Loucy (cell line): ENCODE measurements around the gene GTPBP1.

Experiments used
- EZH2phosphoT487 ChIP-seq: fragments of 200-600 bp; IDR thresholded peaks from 2 replicates; pipeline ENCODE4 v1.6.1; 2018; ENCODE audit warnings: antibody characterized with exemption, mild to moderate bottlenecking, moderate library complexity, borderline replicate concordance
- TF ChIP-seq, protein P1 (sequence below): fragments of 200-600 bp; sonication (generic); conservative IDR thresholded peaks from 2 replicates; pipeline ENCODE4 v1.5.1; 2014; ENCODE audit warnings: mild to moderate bottlenecking, antibody characterized with exemption, low read length

DNA sequence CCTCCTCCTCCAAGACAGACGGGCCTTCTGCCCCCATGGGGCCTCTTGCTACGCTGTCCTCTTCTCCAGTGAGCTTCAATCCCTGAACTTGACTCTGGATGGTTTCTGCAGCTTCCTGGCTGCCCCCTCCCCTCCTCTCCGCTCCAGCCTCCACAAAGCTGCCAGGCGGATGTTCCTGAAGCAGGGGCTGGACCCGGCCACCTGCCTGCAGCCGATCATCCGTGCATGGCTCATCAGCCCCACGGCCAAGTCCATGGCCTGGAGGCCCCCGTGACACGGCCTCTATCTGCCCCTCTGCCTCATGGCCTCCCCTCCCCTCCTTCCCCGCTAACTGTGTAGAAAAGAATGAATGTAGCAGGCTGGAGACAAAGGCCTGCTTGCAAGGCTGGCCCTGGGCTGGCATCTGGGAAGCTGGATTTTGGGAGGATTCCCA, 56.8 kb downstream of the GTPBP1 start:
- TF ChIP-seq EZH2phosphoT487 = no peak
- TF ChIP-seq, protein P1, sequence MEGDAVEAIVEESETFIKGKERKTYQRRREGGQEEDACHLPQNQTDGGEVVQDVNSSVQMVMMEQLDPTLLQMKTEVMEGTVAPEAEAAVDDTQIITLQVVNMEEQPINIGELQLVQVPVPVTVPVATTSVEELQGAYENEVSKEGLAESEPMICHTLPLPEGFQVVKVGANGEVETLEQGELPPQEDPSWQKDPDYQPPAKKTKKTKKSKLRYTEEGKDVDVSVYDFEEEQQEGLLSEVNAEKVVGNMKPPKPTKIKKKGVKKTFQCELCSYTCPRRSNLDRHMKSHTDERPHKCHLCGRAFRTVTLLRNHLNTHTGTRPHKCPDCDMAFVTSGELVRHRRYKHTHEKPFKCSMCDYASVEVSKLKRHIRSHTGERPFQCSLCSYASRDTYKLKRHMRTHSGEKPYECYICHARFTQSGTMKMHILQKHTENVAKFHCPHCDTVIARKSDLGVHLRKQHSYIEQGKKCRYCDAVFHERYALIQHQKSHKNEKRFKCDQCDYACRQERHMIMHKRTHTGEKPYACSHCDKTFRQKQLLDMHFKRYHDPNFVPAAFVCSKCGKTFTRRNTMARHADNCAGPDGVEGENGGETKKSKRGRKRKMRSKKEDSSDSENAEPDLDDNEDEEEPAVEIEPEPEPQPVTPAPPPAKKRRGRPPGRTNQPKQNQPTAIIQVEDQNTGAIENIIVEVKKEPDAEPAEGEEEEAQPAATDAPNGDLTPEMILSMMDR = no peak
